K562 (cell line): ENCODE measurements around the gene MPHOSPH8. TPM values are rescaled to one million over a fixed set of nuclear protein-coding genes. Genes with fewer than 3 reads are reported as not detected.

ENCODE experiments used
- ATAC-seq: fragments of 200-7000 bp; cut with Tn5 transposase; 3 replicates; pipeline ENCODE4 v1.9.1; 2020; ENCODE audit warnings: moderate library complexity
- BruUV-seq: library from RNA; stranded (reverse); fragments of 400-500 nt; replicated peaks from 2 replicates; lab custom pipeline; 2021; lab: Mats Ljungman, UMichigan
- CTCF ChIA-PET: fragments of 300-600 bp; formaldehyde crosslinking; extraction: SDS; loops from one replicate; lab custom pipeline; 2021; ENCODE audit warnings: low intra/inter-chr PET ratio; lab: Yijun Ruan, JAX
- POLR2A ChIA-PET: fragments of 300-600, 350-650 bp; sonication (Branson Sonifier 250); formaldehyde crosslinking; extraction: SDS; loops from one replicate; lab custom pipeline; 2021; ENCODE audit warnings: antibody characterized with exemption, inconsistent platforms; lab: Yijun Ruan, JAX
- DNase-seq, 4 experiments: peaks; one replicate each; pipeline versions ENCODE4 v3.0.0 to v3.0.0-alpha.2; 2011 to 2018; ENCODE audit warnings: low spot score in 3 of 4, mixed read lengths in 3 of 4; ENCODE audit errors: extremely low read depth in 1 of 4
- FAIRE-seq: peaks from 2 replicates; lab custom pipeline; 2011; peaks lifted over from hg19 to GRCh38; lab: Jason Lieb, UNC
- H2AFZ ChIP-seq: 2 replicates; pipeline ENCODE4 v1.6.0; 2011; ENCODE audit warnings: low read depth, low read length, control low read depth, inconsistent platforms
- H3K27ac ChIP-seq: fragments of 200-600 bp; 3 replicates; pipeline ENCODE4 v1.8.0; 2011; ENCODE audit warnings: low read depth, mild to moderate bottlenecking, control low read depth, inconsistent platforms, low read length, moderate library complexity, mixed read lengths; ENCODE audit errors: extremely low read depth
- H3K27me3 ChIP-seq, 2 experiments: fragments of 300-600 bp in 1 of 2; 2 replicates in 1 of 2; 3 replicates in 1 of 2; pipeline versions ENCODE4 v1.6.0 to v1.8.0; 2011; ENCODE audit warnings: inconsistent platforms in 2 of 2, low read length in 2 of 2, mild to moderate bottlenecking in 1 of 2, mixed read lengths in 1 of 2, moderate library complexity in 1 of 2; ENCODE audit not compliant: control insufficient read depth in 2 of 2, insufficient read depth in 2 of 2
- H3K36me3 ChIP-seq: fragments of 300-600 bp; 3 replicates; pipeline ENCODE4 v1.8.0; 2011; ENCODE audit warnings: mild to moderate bottlenecking, low read length, inconsistent platforms; ENCODE audit not compliant: control insufficient read depth, insufficient read depth
- H3K4me1 ChIP-seq, 2 experiments: fragments of 200-600 bp in 1 of 2; replicated peaks in 1 of 2; 2 replicates in 1 of 2; 3 replicates in 1 of 2; pipeline versions ENCODE4 v1.5.1 to v1.8.0; 2011; ENCODE audit warnings: inconsistent platforms in 2 of 2, low read length in 2 of 2, mild to moderate bottlenecking in 1 of 2, mixed read lengths in 1 of 2, moderate library complexity in 1 of 2; ENCODE audit not compliant: control insufficient read depth in 2 of 2, insufficient read depth in 2 of 2
- H3K4me2 ChIP-seq: 2 replicates; pipeline ENCODE4 v1.6.1; 2011; ENCODE audit warnings: low read length, control low read depth, inconsistent platforms, mixed read lengths; ENCODE audit not compliant: insufficient read depth
- H3K4me3 ChIP-seq: fragments of 200-600 bp; sonication (generic), shearing (Covaris generic); 2 replicates; pipeline ENCODE4 v1.5.1; 2016; ENCODE audit warnings: control low read depth, inconsistent platforms
- H3K79me2 ChIP-seq: fragments of 200-600 bp; 3 replicates; pipeline ENCODE4 v1.8.0; 2011; ENCODE audit warnings: low read length, inconsistent platforms; ENCODE audit not compliant: control insufficient read depth, insufficient read depth
- H3K9ac ChIP-seq, 2 experiments: 2 replicates each; pipeline versions ENCODE4 v1.6.0 to v1.6.1; 2011; ENCODE audit warnings: low read depth in 2 of 2, low read length in 2 of 2, control low read depth in 1 of 2, inconsistent platforms in 1 of 2, mild to moderate bottlenecking in 1 of 2, mixed read lengths in 1 of 2; ENCODE audit not compliant: insufficient read depth in 1 of 2
- H3K9me1 ChIP-seq: one replicate; pipeline ENCODE4 v1.6.0; 2011; ENCODE audit warnings: inconsistent platforms, mild to moderate bottlenecking, low read length, moderate library complexity; ENCODE audit not compliant: control insufficient read depth, insufficient read depth
- H3K9me3 ChIP-seq: replicated peaks from 2 replicates; pipeline ENCODE4 v1.5.1; 2011; ENCODE audit warnings: low read depth, low read length, inconsistent platforms; ENCODE audit not compliant: control insufficient read depth, insufficient read depth
- H4K20me1 ChIP-seq: replicated peaks from 2 replicates; pipeline ENCODE4 v1.6.1; 2011; ENCODE audit warnings: low read length, inconsistent platforms, mixed read lengths; ENCODE audit not compliant: control insufficient read depth, insufficient read depth
- DPF2 ChIP-seq: fragments of 450-650 bp; IDR thresholded peaks from 2 replicates; pipeline ENCODE4 v1.6.1; 2016
- FOXA3 ChIP-seq, 2 experiments: fragments of 450-650 bp in 1 of 2; sonication (generic) in 1 of 2; formaldehyde crosslinking; IDR thresholded peaks in 1 of 2; conservative IDR thresholded peaks in 1 of 2; 2 replicates each; pipeline versions ENCODE4 v1.4.0 to v1.8.0; 2020 to 2022; ENCODE audit warnings: mild to moderate bottlenecking in 2 of 2, missing genetic modification reagents in 1 of 2
- RNF2 ChIP-seq: sonication (generic); IDR thresholded peaks from 2 replicates; pipeline ENCODE4 v1.6.1; 2016
- WGBS: fragments of 100-300 bp; shearing (Covaris generic); methylation state at CpG from one replicate; pipeline ENCODE4 v1.1.6; 2016; ENCODE audit warnings: low coverage, mixed read lengths; ENCODE audit not compliant: insufficient coverage; ENCODE audit errors: missing lambda C conversion rate; 5-methylcytosine and 5-hydroxymethylcytosine counted together
- in situ Hi-C: fragments of 300-500 bp; cut with MboI; formaldehyde crosslinking; loops from 4 replicates; pipeline ENCODE4 v1.15.0; 2018; ENCODE audit warnings: inconsistent platforms, mixed read lengths
- intact Hi-C: fragments of 100-400 bp; cut with micrococcal nuclease; formaldehyde crosslinking; loops from 2 replicates; pipeline ENCODE4 v1.14.2; 2022
- polyA plus RNA-seq, 8 experiments: library from polyadenylated mRNA; depleted of rRNA in 4 of 8; stranded (reverse) in 5 of 8; unstranded in 3 of 8; fragments of >200 nt; fragmentation: Nextera tagmentation in 2 of 8; fragmentation: Illumina TruSeq in 1 of 8; extraction: Ambion mirVana in 2 of 8; extraction: Trizol in 1 of 8; gene quantifications; 2 replicates each; pipeline versions ENCODE4 v1.2.1 to v1.2.3, GENCODE V29; 2011 to 2014; ENCODE audit warnings: inconsistent platforms in 1 of 8, missing spikeins in 1 of 8
- total RNA-seq, 7 experiments: library from RNA; depleted of rRNA in 6 of 7; stranded (reverse); fragments of >200 nt in 6 of 7; fragmentation: Illumina TruSeq in 2 of 7; extraction: Trizol in 2 of 7; gene quantifications; 2 replicates each; pipeline versions ENCODE4 v1.2.1 to v1.2.3, GENCODE V29; 2011 to 2021; ENCODE audit warnings: low replicate concordance in 1 of 7

The MPHOSPH8 gene
- total and polyA plus RNA-seq, 9 of the 15 experiments (the other 6 are each of a cell fraction or from before 2014, with no cell fraction given), result 10.3 to 24.8 (median 16.6) TPM

DNA sequence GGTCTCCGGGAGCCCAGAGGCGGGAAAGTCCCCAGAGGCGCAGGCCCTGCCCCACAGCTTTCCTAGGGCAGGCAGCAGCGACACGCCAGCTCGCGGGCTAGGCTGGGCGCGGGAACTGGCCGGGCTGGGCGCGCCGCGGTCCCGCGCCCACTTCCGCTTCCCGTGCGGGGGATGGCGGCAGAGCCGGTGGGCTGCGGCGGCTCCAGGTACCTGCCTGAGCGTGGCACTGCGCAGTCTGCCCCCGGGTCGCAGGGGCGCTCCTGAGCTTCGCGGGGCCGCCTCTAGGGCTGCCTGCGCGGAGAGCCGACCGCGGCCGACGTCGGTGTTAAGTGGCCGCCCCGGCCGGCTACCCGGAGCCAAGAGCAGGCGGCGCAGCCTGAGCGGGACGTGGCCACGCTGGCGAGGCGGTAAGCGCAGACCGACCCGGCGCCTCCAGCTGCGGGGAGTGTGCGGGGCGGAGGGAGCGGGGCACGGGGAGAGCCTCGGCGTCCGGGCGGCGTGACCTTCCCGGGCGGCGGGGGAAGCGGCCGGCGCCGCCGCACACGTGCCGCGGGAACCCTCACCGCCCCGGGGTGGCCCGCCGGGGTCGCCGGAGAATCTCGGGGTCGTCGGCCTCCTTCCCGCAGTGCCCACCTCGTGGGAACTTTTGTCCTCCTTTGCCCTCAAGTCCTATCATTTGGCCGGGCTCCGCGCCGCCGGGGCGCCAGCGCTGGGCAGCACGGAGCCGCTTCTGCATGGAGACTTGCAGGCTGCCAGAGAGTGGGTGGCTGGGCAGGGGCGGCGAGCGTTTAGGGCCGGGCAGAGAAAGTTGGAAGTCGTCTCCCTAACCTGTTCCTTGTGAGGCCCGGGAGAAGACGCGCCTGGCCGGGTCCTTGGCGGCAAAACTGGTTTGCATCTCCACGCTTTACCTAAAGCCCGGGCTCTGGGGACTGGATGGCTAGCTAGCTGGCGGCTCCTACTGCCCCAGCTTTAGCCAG, 31.4 kb upstream of the MPHOSPH8 start (continued):
- no peak for TF ChIP-seq DPF2

DNA sequence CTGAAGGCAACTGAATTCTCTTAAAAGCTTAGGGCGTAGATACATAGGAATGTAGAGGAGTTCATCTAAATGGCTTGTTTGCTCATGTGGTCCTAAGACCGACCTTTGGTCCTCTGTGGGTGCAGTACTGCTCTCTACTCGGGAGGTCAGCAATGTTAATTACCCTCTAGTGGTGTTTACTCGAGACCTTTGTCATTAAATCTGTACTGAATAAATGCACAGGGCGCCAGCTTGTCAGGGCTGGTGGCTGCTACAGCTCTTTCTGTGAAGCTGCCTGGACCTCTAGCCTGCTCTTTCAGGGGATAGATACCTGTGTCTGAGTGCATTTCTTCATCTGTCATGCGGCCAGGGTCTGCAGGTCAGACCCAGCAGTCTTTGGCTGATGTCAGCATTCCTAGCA, 29.2 kb upstream of the MPHOSPH8 start:
- BruUV-seq, result no TSS peak
- in situ Hi-C loops, result no loop called here
- no peak overlapping the region for H3K27ac ChIP-seq
- no peak overlapping the region for H3K9ac ChIP-seq
- DNase-seq (no peak), FAIRE-seq (no peak), ATAC-seq (no peak)
- peaks cover 47% of the 10 kb centered on the region for H3K79me2 ChIP-seq
- H3K4me3 ChIP-seq, result no peak overlapping the region
- peaks cover 7% of the 10 kb centered on the region; the same call in 2 of the 3 replicates for H3K36me3 ChIP-seq
- CTCF ChIA-PET, result no interaction called here
- H3K4me2 ChIP-seq, result no peak overlapping the region
- H3K9me3 ChIP-seq, result peaks cover 3% of the 10 kb centered on the region; the same call in 1 of the 2 replicates
- no peaks in the 10 kb centered on the region for H4K20me1 ChIP-seq
- no peaks in the 10 kb centered on the region for H3K9me1 ChIP-seq
- POLR2A ChIA-PET, result interaction anchor here (0.6 kb wide), 1 partner anchor 235 kb away, joined by 3 read pairs; no protein-coding TSS in a partner anchor
- H3K4me1 ChIP-seq, result peaks cover 0 to 10% of the 10 kb centered on the region in 2 experiments; a peak in 3 of 5 replicates
- 36% methylated on average over 5 of the region's 6 CpGs for WGBS
- TF ChIP-seq RNF2 (no peak), FOXA3 (CRISPR knock-in tag; conservative IDR thresholded peaks at IDR 0.05 in 1 of 2, IDR thresholded peaks at IDR 0.05 in 1 of 2) (peak; percentile 41 to 54; a peak in 3 of 4 replicates)
- intact Hi-C loops, result no loop called here
- H2AFZ ChIP-seq, result no peak overlapping the region
- no peaks in the 10 kb centered on the region for H3K27me3 ChIP-seq
